ENCODE results near the gene SHMT2. TPM values are rescaled to one million over a fixed set of nuclear protein-coding genes. Genes with fewer than 3 reads are reported as not detected.

SHMT2 gene
- total RNA-seq, 1 donor: 334 TPM

Small RNA genes within 50 kb of the gene (small RNA-seq; reads per million reads assigned to genes)
- gene MIR1228: not detected

Other genes starting within 250 kb of the SHMT2 start
- 9.4 TPM for gene ZBTB39, start 223.2 kb upstream of the SHMT2 start, total RNA-seq
- not detected for gene TAC3, start 213.2 kb upstream of the SHMT2 start, total RNA-seq
- under 0.01 TPM for gene MYO1A, start 179.6 kb upstream of the SHMT2 start, total RNA-seq
- 8.6 TPM for gene NEMP1, start 150.9 kb upstream of the SHMT2 start, total RNA-seq
- 21.0 TPM for gene NAB2, start 140.6 kb upstream of the SHMT2 start, total RNA-seq
- gene STAT6, start 118.3 kb upstream of the SHMT2 start, total RNA-seq: 115 TPM
- gene LRP1, start 101.2 kb upstream of the SHMT2 start, total RNA-seq: 6.2 TPM
- not detected for gene LRP1-AS, start 82.1 kb upstream of the SHMT2 start, total RNA-seq
- gene NXPH4, start 12.9 kb upstream of the SHMT2 start, total RNA-seq: not detected
- gene STAC3, start 21.5 kb downstream of the SHMT2 start, total RNA-seq: 1.1 TPM
- gene R3HDM2, start 201.3 kb downstream of the SHMT2 start, total RNA-seq: 35.8 TPM
- 0.27 TPM for gene INHBC, start 205.1 kb downstream of the SHMT2 start, total RNA-seq
- gene INHBE, start 225.6 kb downstream of the SHMT2 start, total RNA-seq: not detected
- 0.27 TPM for gene GLI1, start 230.1 kb downstream of the SHMT2 start, total RNA-seq

All from hematopoietic multipotent progenitor cell (in vitro differentiated cells).